ENCODE measurements around the gene CACNG3.

GRCh38 chr16:24294131-24294530 is 38.0 kb downstream of the CACNG3 start:
- TF ChIP-seq CTCF (IDR thresholded peaks at IDR 0.05) = no peak
- TF ChIP-seq POLR2A (IDR thresholded peaks at IDR 0.05) = no peak

Measured in adrenal gland (tissue), 5 donors.